Endothelial cell of umbilical vein (primary cell): Measurements from ENCODE around the gene GIGYF2. TPM values are rescaled to one million over a fixed set of nuclear protein-coding genes. Genes with fewer than 3 reads are reported as not detected.

Experiments
- BruUV-seq: library from RNA; stranded (reverse); fragments of 400-500 nt; replicated peaks from 2 replicates; lab custom pipeline; 2021; lab: Mats Ljungman, UMichigan
- CTCF ChIA-PET: fragments of 300-600, 350-600 bp; sonication (Branson Sonifier 250); formaldehyde crosslinking; loops from one replicate; lab custom pipeline; 2021; ENCODE audit warnings: antibody characterized with exemption, inconsistent platforms; lab: Charles Lee
- POLR2A ChIA-PET: fragments of 300-600, 350-600 bp; sonication (Branson Sonifier 250); formaldehyde crosslinking; loops from one replicate; lab custom pipeline; 2021; ENCODE audit warnings: antibody characterized with exemption, inconsistent platforms; lab: Charles Lee
- DNase-seq: peaks from one replicate; pipeline ENCODE4 v3.0.0-alpha.2; 2011; ENCODE audit warnings: low read depth, low spot score
- FAIRE-seq: peaks from 2 replicates; lab custom pipeline; 2011; peaks lifted over from hg19 to GRCh38; lab: Jason Lieb, UNC
- H2AFZ ChIP-seq: 2 replicates; pipeline ENCODE4 v1.6.0; 2012; ENCODE audit warnings: low read depth, low read length, control low read depth, inconsistent platforms
- H3K27ac ChIP-seq: 2 replicates; pipeline ENCODE4 v1.5.1; 2011; ENCODE audit warnings: low read depth, mild to moderate bottlenecking, control low read depth, low read length, moderate library complexity; ENCODE audit not compliant: insufficient read depth
- H3K27me3 ChIP-seq, 2 experiments: 2 replicates each; pipeline versions ENCODE4 v1.6.0 to v1.6.1; 2011; ENCODE audit warnings: low read length in 2 of 2, mixed read lengths in 1 of 2; ENCODE audit not compliant: control insufficient read depth in 2 of 2, insufficient read depth in 2 of 2
- H3K36me3 ChIP-seq, 2 experiments: 2 replicates in 1 of 2; 3 replicates in 1 of 2; pipeline ENCODE4 v1.5.1; 2011; ENCODE audit warnings: low read length in 2 of 2, mild to moderate bottlenecking in 1 of 2, moderate library complexity in 1 of 2; ENCODE audit not compliant: control insufficient read depth in 2 of 2, insufficient read depth in 2 of 2; ENCODE audit errors: extremely low read depth in 1 of 2
- H3K4me1 ChIP-seq: 3 replicates; pipeline ENCODE4 v1.5.1; 2011; ENCODE audit warnings: mild to moderate bottlenecking, low read length; ENCODE audit not compliant: control insufficient read depth, insufficient read depth; ENCODE audit errors: extremely low read depth
- H3K4me2 ChIP-seq: 2 replicates; pipeline ENCODE4 v1.6.1; 2011; ENCODE audit warnings: low read length, control low read depth, mixed read lengths; ENCODE audit not compliant: insufficient read depth
- H3K4me3 ChIP-seq, 3 experiments: fragments of 200-600 bp in 1 of 3; sonication (generic), shearing (Covaris generic) in 1 of 3; replicated peaks in 1 of 3; 2 replicates each; pipeline ENCODE4 v1.5.1; 2011 to 2016; ENCODE audit warnings: control low read depth in 3 of 3, low read length in 3 of 3, mild to moderate bottlenecking in 2 of 3, inconsistent platforms in 1 of 3, low read depth in 1 of 3, moderate library complexity in 1 of 3; ENCODE audit not compliant: insufficient read depth in 1 of 3
- H3K79me2 ChIP-seq: 2 replicates; pipeline ENCODE4 v1.6.0; 2012; ENCODE audit warnings: low read length, inconsistent platforms; ENCODE audit not compliant: control insufficient read depth, insufficient read depth
- H3K9ac ChIP-seq: replicated peaks from 2 replicates; pipeline ENCODE3; 2011; ENCODE audit warnings: low read length, control low read depth; ENCODE audit not compliant: insufficient read depth; ENCODE audit errors: extremely low read depth
- H3K9me1 ChIP-seq: replicated peaks from 3 replicates; pipeline ENCODE4 v1.6.0; 2011; ENCODE audit warnings: mild to moderate bottlenecking, low read length; ENCODE audit not compliant: control insufficient read depth, insufficient read depth; ENCODE audit errors: extremely low read depth
- H3K9me3 ChIP-seq: replicated peaks from 2 replicates; pipeline ENCODE4 v1.5.1; 2012; ENCODE audit warnings: low read length, inconsistent platforms; ENCODE audit not compliant: control insufficient read depth, insufficient read depth
- H4K20me1 ChIP-seq: replicated peaks from 2 replicates; pipeline ENCODE3; 2011; ENCODE audit warnings: mild to moderate bottlenecking, low read length; ENCODE audit not compliant: control insufficient read depth, insufficient read depth; ENCODE audit errors: extremely low read depth
- EZH2 ChIP-seq: IDR thresholded peaks from 2 replicates; pipeline ENCODE4 v1.6.1; 2012; ENCODE audit warnings: borderline replicate concordance, low read depth, mild to moderate bottlenecking, moderate library complexity, low read length, inconsistent platforms; ENCODE audit not compliant: severe bottlenecking
- FOS ChIP-seq: IDR thresholded peaks from 2 replicates; pipeline ENCODE4 v1.6.1; 2011; ENCODE audit warnings: mild to moderate bottlenecking, low read length, moderate library complexity, borderline replicate concordance; ENCODE audit not compliant: insufficient read depth
- GATA2 ChIP-seq: IDR thresholded peaks from 2 replicates; pipeline ENCODE4 v1.7.0; 2011; ENCODE audit warnings: low read depth, mild to moderate bottlenecking, moderate library complexity, mixed read lengths, low read length; ENCODE audit not compliant: insufficient read length, insufficient read depth
- JUN ChIP-seq: IDR thresholded peaks from 2 replicates; pipeline ENCODE4 v1.6.1; 2011; ENCODE audit warnings: borderline replicate concordance, low read depth; ENCODE audit not compliant: insufficient read length, insufficient read depth
- MYC ChIP-seq: IDR thresholded peaks from one replicate; pipeline ENCODE4 v1.6.1; 2011; ENCODE audit warnings: mild to moderate bottlenecking, low read depth, low read length
- POLR2A ChIP-seq: IDR thresholded peaks from 2 replicates; pipeline ENCODE4 v1.6.1; 2012; ENCODE audit warnings: low read depth, mild to moderate bottlenecking, control low read depth, low read length
- POLR2AphosphoS5 ChIP-seq: IDR thresholded peaks from 2 replicates; pipeline ENCODE4 v1.6.1; 2012; ENCODE audit warnings: low read depth, mild to moderate bottlenecking, control low read depth, low read length, moderate library complexity; ENCODE audit not compliant: insufficient read depth
- dilution Hi-C: fragments of 300-500 bp; cut with MboI; formaldehyde crosslinking; loops from one replicate; pipeline ENCODE4 v1.15.0; 2019; ENCODE audit warnings: low sequenced_read_pairs; ENCODE audit not compliant: extremely low pct_ligation_motif_present
- intact Hi-C: fragments of 100-400 bp; cut with micrococcal nuclease; formaldehyde crosslinking; loops from one replicate; pipeline ENCODE4 v1.10.0; 2022
- polyA plus RNA-seq, 4 experiments: library from polyadenylated mRNA; depleted of rRNA in 3 of 4; stranded (reverse) in 3 of 4; unstranded in 1 of 4; fragments of >200 nt; gene quantifications; 2 replicates each; pipeline versions ENCODE4 v1.2.1 to v1.2.3, GENCODE V29; 2011 to 2012; ENCODE audit warnings: missing spikeins in 1 of 4
- total RNA-seq: library from RNA; stranded (reverse); gene quantifications from 2 replicates; pipeline ENCODE4 v1.2.3, GENCODE V29; 2021
- TF ChIP-seq, protein P1 (sequence below): IDR thresholded peaks from 2 replicates; pipeline ENCODE4 v1.6.1; 2011; ENCODE audit not compliant: insufficient read depth, insufficient read length
- TF ChIP-seq, protein P2 (sequence below), 2 donors: IDR thresholded peaks; 1 replicate in 1 of 2; 2 replicates in 1 of 2; pipeline ENCODE4 v1.5.1; 2011; ENCODE audit warnings: low read length in 2 of 2, mild to moderate bottlenecking in 2 of 2, moderate library complexity in 2 of 2, control low read depth in 1 of 2, inconsistent platforms in 1 of 2, low read depth in 1 of 2; ENCODE audit not compliant: insufficient read depth in 1 of 2; ENCODE audit errors: extremely low read depth in 1 of 2

The GIGYF2 gene
- total and polyA plus RNA-seq, 2 donors (not counting 3 experiments of a cell fraction or from before 2014, with no cell fraction given) = 22.9 to 56.4 TPM

DNA sequence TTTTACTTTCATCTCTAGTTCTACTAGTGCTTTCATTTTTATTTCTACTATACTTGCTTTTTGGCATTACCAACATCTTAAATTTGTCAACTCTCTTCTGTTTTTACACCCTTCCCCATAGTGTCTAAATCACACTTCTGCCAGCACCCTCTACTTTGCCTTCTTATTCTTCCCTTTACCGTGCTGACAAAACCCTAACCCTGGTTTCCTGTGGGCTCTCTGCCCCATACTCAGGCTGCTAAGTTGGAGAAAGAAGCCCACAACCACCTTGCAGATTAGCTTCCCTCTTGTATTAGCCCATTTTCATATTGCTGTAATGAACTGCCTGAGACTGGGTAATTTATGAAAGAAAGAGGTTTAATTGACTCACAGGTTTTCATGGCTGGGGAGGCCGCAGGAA, 24.8 kb downstream of the GIGYF2 start:
- dilution Hi-C loops = no loop called here
- H3K4me3 ChIP-seq = no peak overlapping the region
- FAIRE-seq (no peak), DNase-seq (no peak)
- peaks cover 74% of the 10 kb centered on the region for H3K79me2 ChIP-seq
- ChIA-PET POLR2A (no interaction called here), CTCF (no interaction called here)
- intact Hi-C loops = no loop called here
- H3K36me3 ChIP-seq = peaks cover 0 to 6% of the 10 kb centered on the region in 2 experiments
- TF ChIP-seq, protein P1, sequence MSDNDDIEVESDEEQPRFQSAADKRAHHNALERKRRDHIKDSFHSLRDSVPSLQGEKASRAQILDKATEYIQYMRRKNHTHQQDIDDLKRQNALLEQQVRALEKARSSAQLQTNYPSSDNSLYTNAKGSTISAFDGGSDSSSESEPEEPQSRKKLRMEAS = no peak
- TF ChIP-seq POLR2AphosphoS5 = no peak
- no peak for TF ChIP-seq GATA2
- TF ChIP-seq EZH2 = no peak
- no peak for TF ChIP-seq POLR2A
- no TSS peak for BruUV-seq
- no peak overlapping the region for H2AFZ ChIP-seq
- H3K9me1 ChIP-seq = no peaks in the 10 kb centered on the region
- no peaks in the 10 kb centered on the region for H4K20me1 ChIP-seq
- no peak overlapping the region for H3K9ac ChIP-seq
- no peaks in the 10 kb centered on the region for H3K27me3 ChIP-seq
- no peak overlapping the region for H3K27ac ChIP-seq
- H3K4me1 ChIP-seq = no peaks in the 10 kb centered on the region
- H3K9me3 ChIP-seq = no peaks in the 10 kb centered on the region
- H3K4me2 ChIP-seq = no peak overlapping the region

DNA sequence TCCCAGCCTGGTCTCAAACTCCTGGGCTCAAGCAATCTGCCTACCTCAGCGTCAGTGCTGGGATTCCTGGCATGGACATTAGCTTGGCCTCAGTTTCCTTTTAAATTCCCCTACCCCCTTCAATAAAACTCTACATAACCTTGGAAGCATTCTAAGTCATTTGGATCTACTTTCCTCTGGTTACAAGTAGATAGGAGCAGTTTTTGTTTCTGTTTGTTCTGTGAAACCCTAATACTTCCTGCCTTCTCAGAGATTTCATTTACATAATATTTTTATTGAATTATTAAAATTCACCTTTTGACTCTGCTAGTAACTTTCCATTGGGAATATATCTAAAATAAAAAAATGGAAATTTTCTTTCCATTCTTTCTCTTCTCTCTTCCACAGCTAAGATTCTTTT, 25.9 kb downstream of the GIGYF2 start:
- DNase-seq = no peak
- intact Hi-C loops = no loop called here
- peaks cover under 1% of the 10 kb centered on the region for H4K20me1 ChIP-seq
- CTCF ChIA-PET = interaction anchor here (1.0 kb wide), 1 partner anchor 11 kb away, joined by 3 read pairs; no protein-coding TSS in a partner anchor
- no peaks in the 10 kb centered on the region for H3K9me3 ChIP-seq
- peaks cover 73% of the 10 kb centered on the region for H3K79me2 ChIP-seq
- TF ChIP-seq JUN (no peak), MYC (no peak), GATA2 (no peak), POLR2AphosphoS5 (no peak), FOS (no peak), POLR2A (no peak), EZH2 (no peak)
- TF ChIP-seq, protein P2, sequence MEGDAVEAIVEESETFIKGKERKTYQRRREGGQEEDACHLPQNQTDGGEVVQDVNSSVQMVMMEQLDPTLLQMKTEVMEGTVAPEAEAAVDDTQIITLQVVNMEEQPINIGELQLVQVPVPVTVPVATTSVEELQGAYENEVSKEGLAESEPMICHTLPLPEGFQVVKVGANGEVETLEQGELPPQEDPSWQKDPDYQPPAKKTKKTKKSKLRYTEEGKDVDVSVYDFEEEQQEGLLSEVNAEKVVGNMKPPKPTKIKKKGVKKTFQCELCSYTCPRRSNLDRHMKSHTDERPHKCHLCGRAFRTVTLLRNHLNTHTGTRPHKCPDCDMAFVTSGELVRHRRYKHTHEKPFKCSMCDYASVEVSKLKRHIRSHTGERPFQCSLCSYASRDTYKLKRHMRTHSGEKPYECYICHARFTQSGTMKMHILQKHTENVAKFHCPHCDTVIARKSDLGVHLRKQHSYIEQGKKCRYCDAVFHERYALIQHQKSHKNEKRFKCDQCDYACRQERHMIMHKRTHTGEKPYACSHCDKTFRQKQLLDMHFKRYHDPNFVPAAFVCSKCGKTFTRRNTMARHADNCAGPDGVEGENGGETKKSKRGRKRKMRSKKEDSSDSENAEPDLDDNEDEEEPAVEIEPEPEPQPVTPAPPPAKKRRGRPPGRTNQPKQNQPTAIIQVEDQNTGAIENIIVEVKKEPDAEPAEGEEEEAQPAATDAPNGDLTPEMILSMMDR (IDR thresholded peaks at IDR 0.05; ENCODE audit: extremely low read depth in 1 of 2, insufficient read depth in 1 of 2, low read depth in 1 of 2, low read length in 2 of 2) = no peak
- TF ChIP-seq, protein P1 = no peak
- POLR2A ChIA-PET = no interaction called here
- no peaks in the 10 kb centered on the region for H3K9me1 ChIP-seq
- no peak overlapping the region for H3K27ac ChIP-seq
- H2AFZ ChIP-seq = no peak overlapping the region
- no peaks in the 10 kb centered on the region for H3K4me1 ChIP-seq
- BruUV-seq = no TSS peak
- no peak for FAIRE-seq
- H3K4me3 ChIP-seq = no peak overlapping the region
- H3K27me3 ChIP-seq = no peaks in the 10 kb centered on the region
- no peak overlapping the region for H3K9ac ChIP-seq
- no peak overlapping the region for H3K4me2 ChIP-seq
- dilution Hi-C loops = no loop called here
- peaks cover 0 to 6% of the 10 kb centered on the region in 2 experiments for H3K36me3 ChIP-seq
